Thyroid gland (tissue), 4 donors: ENCODE measurements around the gene DDRGK1.

Source experiments
- POLR2A ChIP-seq, 2 donors: fragments of 450-650 bp; IDR thresholded peaks; one replicate each; pipeline ENCODE4 v1.6.1; 2017; ENCODE audit warnings: antibody characterized with exemption in 2 of 2, mild to moderate bottlenecking in 2 of 2, moderate library complexity in 1 of 2
- TF ChIP-seq, protein P1 (sequence below), 6 experiments: fragments of 200-600 bp in 3 of 6; fragments of 450-650 bp in 3 of 6; sonication (generic) in 3 of 6; IDR thresholded peaks; one replicate each; pipeline ENCODE4 v1.5.1; 2016 to 2019; ENCODE audit warnings: antibody characterized with exemption in 6 of 6, mild to moderate bottlenecking in 2 of 6, inconsistent platforms in 1 of 6, moderate library complexity in 1 of 6

DNA sequence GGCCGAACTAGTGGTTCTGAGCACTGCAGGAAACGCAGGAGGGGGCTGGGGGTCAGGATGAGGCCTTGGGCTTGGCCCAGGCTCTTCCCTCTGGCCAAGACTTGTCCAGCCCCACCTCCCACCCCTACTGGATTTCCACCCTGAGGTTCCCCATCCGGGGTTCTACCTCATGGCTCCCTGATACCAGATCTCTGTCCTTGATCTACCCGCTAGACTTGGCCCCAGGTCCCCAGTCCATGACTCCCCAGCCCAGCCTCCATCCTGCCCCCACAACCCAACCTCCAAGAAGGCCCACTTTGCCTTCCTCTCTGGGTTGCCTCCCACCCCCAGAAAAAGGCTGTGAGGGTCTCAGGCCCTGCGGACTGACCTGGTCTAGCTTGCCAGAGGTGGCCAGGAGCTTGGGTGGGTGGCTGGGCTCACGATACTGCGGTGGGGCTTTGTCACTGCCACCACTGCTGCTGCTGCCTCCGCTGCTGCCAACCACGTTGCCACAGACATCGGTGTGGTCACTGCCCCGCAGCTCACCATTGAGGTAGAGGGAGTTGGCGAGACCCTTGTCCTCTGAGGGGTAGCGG, 38.1 kb downstream of the DDRGK1 start:
- TF ChIP-seq, protein P1, sequence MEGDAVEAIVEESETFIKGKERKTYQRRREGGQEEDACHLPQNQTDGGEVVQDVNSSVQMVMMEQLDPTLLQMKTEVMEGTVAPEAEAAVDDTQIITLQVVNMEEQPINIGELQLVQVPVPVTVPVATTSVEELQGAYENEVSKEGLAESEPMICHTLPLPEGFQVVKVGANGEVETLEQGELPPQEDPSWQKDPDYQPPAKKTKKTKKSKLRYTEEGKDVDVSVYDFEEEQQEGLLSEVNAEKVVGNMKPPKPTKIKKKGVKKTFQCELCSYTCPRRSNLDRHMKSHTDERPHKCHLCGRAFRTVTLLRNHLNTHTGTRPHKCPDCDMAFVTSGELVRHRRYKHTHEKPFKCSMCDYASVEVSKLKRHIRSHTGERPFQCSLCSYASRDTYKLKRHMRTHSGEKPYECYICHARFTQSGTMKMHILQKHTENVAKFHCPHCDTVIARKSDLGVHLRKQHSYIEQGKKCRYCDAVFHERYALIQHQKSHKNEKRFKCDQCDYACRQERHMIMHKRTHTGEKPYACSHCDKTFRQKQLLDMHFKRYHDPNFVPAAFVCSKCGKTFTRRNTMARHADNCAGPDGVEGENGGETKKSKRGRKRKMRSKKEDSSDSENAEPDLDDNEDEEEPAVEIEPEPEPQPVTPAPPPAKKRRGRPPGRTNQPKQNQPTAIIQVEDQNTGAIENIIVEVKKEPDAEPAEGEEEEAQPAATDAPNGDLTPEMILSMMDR (IDR thresholded peaks at IDR 0.05) = no peak
- TF ChIP-seq POLR2A (IDR thresholded peaks at IDR 0.05) = no peak
